Neural cell (in vitro differentiated cells): Measurements from ENCODE around the gene TSFM. TPM values are rescaled to one million over a fixed set of nuclear protein-coding genes. Genes with fewer than 3 reads are reported as not detected.

Experiments used
- H2AFZ ChIP-seq: fragments of 200-600, 300-800 bp; sonication (generic), shearing (Covaris generic); 2 replicates; pipeline ENCODE4 v1.6.0; 2014; ENCODE audit warnings: low read depth, mild to moderate bottlenecking, antibody characterized with exemption, low read length, moderate library complexity
- H3F3A ChIP-seq: fragments of 200-600 bp; shearing (Covaris generic); 2 replicates; pipeline ENCODE4 v1.6.1; 2016; ENCODE audit warnings: mild to moderate bottlenecking, moderate library complexity, mixed read lengths, antibody characterized with exemption, low read length; ENCODE audit not compliant: insufficient read depth, poor library complexity, severe bottlenecking
- H3K27ac ChIP-seq: fragments of 200-600, 300-800 bp; sonication (generic), shearing (Covaris generic); 2 replicates; pipeline ENCODE4 v1.5.1; 2014; ENCODE audit warnings: mild to moderate bottlenecking, low read length, moderate library complexity
- H3K27me3 ChIP-seq: fragments of 300-800, 200-600 bp; sonication (generic), shearing (Covaris generic); 2 replicates; pipeline ENCODE4 v1.6.0; 2014; ENCODE audit warnings: mild to moderate bottlenecking, low read depth, low read length, moderate library complexity; ENCODE audit not compliant: insufficient read depth
- H3K36me3 ChIP-seq: fragments of 300-800, 200-600 bp; sonication (generic), shearing (Covaris generic); 2 replicates; pipeline ENCODE4 v1.5.1; 2014; ENCODE audit warnings: mild to moderate bottlenecking, antibody characterized with exemption, low read length, moderate library complexity; ENCODE audit not compliant: insufficient read depth
- H3K4me2 ChIP-seq: fragments of 300-800, 200-600 bp; sonication (generic), shearing (Covaris generic); 2 replicates; pipeline ENCODE4 v1.6.0; 2014; ENCODE audit warnings: mild to moderate bottlenecking, low read length
- H3K4me3 ChIP-seq: fragments of 300-800, 200-600 bp; sonication (generic), shearing (Covaris generic); 2 replicates; pipeline ENCODE4 v1.5.1; 2014; ENCODE audit warnings: mild to moderate bottlenecking, low read length, moderate library complexity
- H3K79me2 ChIP-seq: fragments of 200-600 bp; shearing (Covaris generic); replicated peaks from 2 replicates; pipeline ENCODE4 v1.6.0; 2014; ENCODE audit warnings: mild to moderate bottlenecking, low read length, moderate library complexity; ENCODE audit not compliant: insufficient read depth
- H3K9ac ChIP-seq: fragments of 300-800, 200-600 bp; sonication (generic), shearing (Covaris generic); 2 replicates; pipeline ENCODE4 v1.6.1; 2016; ENCODE audit warnings: mild to moderate bottlenecking, low read length, mixed read lengths
- H3K9me2 ChIP-seq: fragments of 200-600 bp; shearing (Covaris generic); 2 replicates; pipeline ENCODE4 v1.6.1; 2016; ENCODE audit warnings: mild to moderate bottlenecking, low read length, mixed read lengths; ENCODE audit not compliant: insufficient read depth
- H3K9me3 ChIP-seq: fragments of 200-600, 300-800 bp; sonication (generic), shearing (Covaris generic); 2 replicates; pipeline ENCODE4 v1.6.1; 2016; ENCODE audit warnings: mild to moderate bottlenecking, mixed run types, low read length, moderate library complexity, mixed read lengths
- H4K20me1 ChIP-seq: fragments of 200-600 bp; shearing (Covaris generic); 2 replicates; pipeline ENCODE4 v1.6.1; 2016; ENCODE audit warnings: mild to moderate bottlenecking, mixed run types; ENCODE audit not compliant: insufficient read depth
- CTCF ChIP-seq: fragments of 450-650 bp; IDR thresholded peaks from 2 replicates; pipeline ENCODE4 v1.5.1; 2014; ENCODE audit warnings: antibody characterized with exemption, mild to moderate bottlenecking, moderate library complexity; ENCODE audit not compliant: poor library complexity, severe bottlenecking
- EP300 ChIP-seq: fragments of 450-650 bp; conservative IDR thresholded peaks from 2 replicates; pipeline ENCODE4 v1.6.1; 2014; ENCODE audit warnings: antibody characterized with exemption, mild to moderate bottlenecking, moderate library complexity; ENCODE audit not compliant: poor library complexity, severe bottlenecking
- EZH2 ChIP-seq: fragments of 200-600, 300-800 bp; shearing (Covaris generic), sonication (generic); IDR thresholded peaks from 2 replicates; pipeline ENCODE4 v1.6.1; 2014; ENCODE audit warnings: antibody characterized with exemption, low read length, borderline replicate concordance, mild to moderate bottlenecking; ENCODE audit not compliant: insufficient read depth, poor library complexity, severe bottlenecking
- MXI1 ChIP-seq: fragments of 450-650 bp; conservative IDR thresholded peaks from 2 replicates; pipeline ENCODE4 v1.6.1; 2014; ENCODE audit warnings: antibody characterized with exemption, mild to moderate bottlenecking; ENCODE audit not compliant: poor library complexity, severe bottlenecking
- POLR2AphosphoS5 ChIP-seq: IDR thresholded peaks from 2 replicates; pipeline ENCODE4 v1.6.1; 2012
- RAD21 ChIP-seq: fragments of 450-650 bp; conservative IDR thresholded peaks from 2 replicates; pipeline ENCODE4 v1.6.1; 2014; ENCODE audit warnings: antibody characterized with exemption, mild to moderate bottlenecking, moderate library complexity
- REST ChIP-seq: IDR thresholded peaks from 2 replicates; pipeline ENCODE4 v1.6.1; 2012; ENCODE audit warnings: borderline replicate concordance
- SMC3 ChIP-seq: fragments of 450-650 bp; conservative IDR thresholded peaks from 2 replicates; pipeline ENCODE4 v1.6.1; 2014; ENCODE audit warnings: antibody characterized with exemption, mild to moderate bottlenecking, moderate library complexity; ENCODE audit not compliant: poor library complexity
- TAF1 ChIP-seq: IDR thresholded peaks from 2 replicates; pipeline ENCODE4 v1.6.1; 2012; ENCODE audit warnings: low read depth
- polyA plus RNA-seq: library from polyadenylated mRNA; depleted of rRNA; stranded (reverse); fragments of >200 nt; gene quantifications from 2 replicates; pipeline ENCODE4 v1.2.3, GENCODE V29; 2014

TSFM gene
- polyA plus RNA-seq, 1 donor from 2014 or later: 37.8 TPM

GRCh38 chr12:57793920-57794319 is 11.3 kb downstream of the TSFM start:
- no peak overlapping the region for H2AFZ ChIP-seq
- no peak overlapping the region for H3K27ac ChIP-seq
- no peaks in the 10 kb centered on the region for H3K9me3 ChIP-seq
- no peaks in the 10 kb centered on the region for H3K36me3 ChIP-seq
- H3K4me3 ChIP-seq: no peak overlapping the region
- no peak for TF ChIP-seq CTCF
- no peak for TF ChIP-seq EZH2
- no peak for TF ChIP-seq POLR2AphosphoS5
- TF ChIP-seq RAD21: no peak
- no peak for TF ChIP-seq REST
- TF ChIP-seq EP300: no peak
- TF ChIP-seq MXI1: no peak
- TF ChIP-seq TAF1: no peak
- TF ChIP-seq SMC3: no peak
- H3F3A ChIP-seq: no peaks in the 10 kb centered on the region
- H3K9ac ChIP-seq: no peak overlapping the region
- no peaks in the 10 kb centered on the region for H3K9me2 ChIP-seq
- H3K79me2 ChIP-seq: no peaks in the 10 kb centered on the region
- H4K20me1 ChIP-seq: no peaks in the 10 kb centered on the region
- no peaks in the 10 kb centered on the region for H3K27me3 ChIP-seq
- H3K4me2 ChIP-seq: no peak overlapping the region

GRCh38 chr12:57795354-57795753 is 12.8 kb downstream of the TSFM start:
- Histone ChIP-seq H2AFZ (no peak overlapping the region), H3K27me3 (no peaks in the 10 kb centered on the region), H3K4me3 (no peak overlapping the region), H3K9me3 (no peaks in the 10 kb centered on the region), H3K79me2 (no peaks in the 10 kb centered on the region), H3F3A (no peaks in the 10 kb centered on the region), H3K27ac (no peak overlapping the region), H3K9me2 (no peaks in the 10 kb centered on the region), H4K20me1 (no peaks in the 10 kb centered on the region), H3K4me2 (no peak overlapping the region), H3K36me3 (no peaks in the 10 kb centered on the region), H3K9ac (no peak overlapping the region)
- no peak for TF ChIP-seq REST
- no peak for TF ChIP-seq EZH2
- TF ChIP-seq CTCF: no peak
- no peak for TF ChIP-seq SMC3
- no peak for TF ChIP-seq TAF1
- TF ChIP-seq MXI1: no peak
- no peak for TF ChIP-seq POLR2AphosphoS5
- no peak for TF ChIP-seq RAD21
- no peak for TF ChIP-seq EP300
